ENCODE results near the gene CDH13. TPM values are rescaled to one million over a fixed set of nuclear protein-coding genes. Genes with fewer than 3 reads are reported as not detected.
A peak's percentile ranks its signal among the peaks of the same experiment; 100 is the strongest.

Gene CDH13
- total RNA-seq, 1 experiment from 2014 or later, result 49.3 TPM

DNA sequence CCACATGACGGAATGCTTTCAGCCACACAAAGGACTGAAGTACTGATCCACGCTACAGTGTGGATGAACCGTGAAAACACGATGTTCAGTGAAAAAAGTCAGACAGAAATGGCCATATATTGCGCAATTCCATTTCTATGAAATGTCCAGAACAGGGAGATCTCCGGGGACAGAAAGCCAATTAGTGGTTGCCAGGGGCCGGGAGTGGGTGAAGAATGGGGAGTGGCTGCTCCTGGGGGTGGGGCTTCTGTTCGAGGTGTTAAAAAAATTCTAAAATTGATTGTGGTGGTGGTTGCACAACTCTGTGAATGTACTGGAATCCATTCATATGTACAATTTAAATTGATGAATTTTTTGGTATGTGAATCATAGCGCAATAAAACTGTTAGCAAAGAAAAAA is 1026.2 kb downstream of the CDH13 start:
- no peaks in the 10 kb centered on the region for H3K9me3 Mint-ChIP-seq (ENCODE audit: unreplicated experiment)
- no peaks in the 10 kb centered on the region for H3K27me3 Mint-ChIP-seq (ENCODE audit: insufficient read depth, unreplicated experiment)
- ChIA-PET POLR2A (interaction anchor here (1.0 kb wide), 1 partner anchor 12 kb away, joined by 5 read pairs; no protein-coding TSS in a partner anchor), CTCF (interaction anchor here (0.6 kb wide), 1 partner anchor 126 kb away, joined by 3 read pairs; no protein-coding TSS in a partner anchor)
- intact Hi-C loops (cut with micrococcal nuclease), result no loop called here
- TF ChIP-seq, protein P1, sequence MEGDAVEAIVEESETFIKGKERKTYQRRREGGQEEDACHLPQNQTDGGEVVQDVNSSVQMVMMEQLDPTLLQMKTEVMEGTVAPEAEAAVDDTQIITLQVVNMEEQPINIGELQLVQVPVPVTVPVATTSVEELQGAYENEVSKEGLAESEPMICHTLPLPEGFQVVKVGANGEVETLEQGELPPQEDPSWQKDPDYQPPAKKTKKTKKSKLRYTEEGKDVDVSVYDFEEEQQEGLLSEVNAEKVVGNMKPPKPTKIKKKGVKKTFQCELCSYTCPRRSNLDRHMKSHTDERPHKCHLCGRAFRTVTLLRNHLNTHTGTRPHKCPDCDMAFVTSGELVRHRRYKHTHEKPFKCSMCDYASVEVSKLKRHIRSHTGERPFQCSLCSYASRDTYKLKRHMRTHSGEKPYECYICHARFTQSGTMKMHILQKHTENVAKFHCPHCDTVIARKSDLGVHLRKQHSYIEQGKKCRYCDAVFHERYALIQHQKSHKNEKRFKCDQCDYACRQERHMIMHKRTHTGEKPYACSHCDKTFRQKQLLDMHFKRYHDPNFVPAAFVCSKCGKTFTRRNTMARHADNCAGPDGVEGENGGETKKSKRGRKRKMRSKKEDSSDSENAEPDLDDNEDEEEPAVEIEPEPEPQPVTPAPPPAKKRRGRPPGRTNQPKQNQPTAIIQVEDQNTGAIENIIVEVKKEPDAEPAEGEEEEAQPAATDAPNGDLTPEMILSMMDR (IDR thresholded peaks at IDR 0.05; ENCODE audit: unreplicated experiment), result no peak
- DNase-seq (ENCODE audit: unreplicated experiment), result peak; percentile 48
- BruUV-seq (replicated peaks), result no TSS peak
- H3K36me3 Mint-ChIP-seq (ENCODE audit: insufficient read depth, unreplicated experiment), result no peaks in the 10 kb centered on the region
- H3K4me1 Mint-ChIP-seq (ENCODE audit: insufficient read depth, unreplicated experiment), result peaks cover 16% of the 10 kb centered on the region
- H3K27ac Mint-ChIP-seq (ENCODE audit: low read depth, unreplicated experiment), result peak overlapping the region; percentile 56
- peak overlapping the region; percentile 4 for H3K4me3 Mint-ChIP-seq (ENCODE audit: unreplicated experiment)

DNA sequence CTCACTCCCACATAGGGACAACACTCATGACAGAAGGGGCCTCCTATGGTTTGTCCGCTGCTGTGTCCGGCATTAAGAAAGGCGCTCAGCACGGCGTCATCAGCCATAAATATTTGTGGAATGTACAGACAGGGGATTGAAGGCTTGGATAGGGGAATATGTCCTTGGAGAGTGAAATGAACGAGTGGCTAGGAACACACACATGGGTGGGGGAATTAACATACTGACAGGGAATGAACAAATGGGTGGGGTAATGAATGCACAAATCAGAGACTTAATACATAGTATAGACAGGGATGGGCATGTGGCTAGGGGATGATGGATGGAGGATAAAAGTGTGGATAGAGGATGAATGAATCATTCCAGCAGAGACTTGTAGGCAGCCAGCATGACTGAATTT is 1027.0 kb downstream of the CDH13 start:
- CTCF ChIA-PET, result interaction anchor here (0.6 kb wide), 1 partner anchor 127 kb away, joined by 3 read pairs; no protein-coding TSS in a partner anchor
- TF ChIP-seq, protein P1 (IDR thresholded peaks at IDR 0.05; ENCODE audit: unreplicated experiment), result no peak
- H3K36me3 Mint-ChIP-seq (ENCODE audit: insufficient read depth, unreplicated experiment), result no peaks in the 10 kb centered on the region
- H3K4me3 Mint-ChIP-seq (ENCODE audit: unreplicated experiment), result peak overlapping the region; percentile 8
- DNase-seq (ENCODE audit: unreplicated experiment), result peak; percentile 8
- intact Hi-C loops (cut with micrococcal nuclease), result no loop called here
- POLR2A ChIA-PET, result interaction anchor here (1.0 kb wide), 1 partner anchor 11 kb away, joined by 5 read pairs; no protein-coding TSS in a partner anchor
- peaks cover 16% of the 10 kb centered on the region for H3K4me1 Mint-ChIP-seq (ENCODE audit: insufficient read depth, unreplicated experiment)
- no peak overlapping the region for H3K27ac Mint-ChIP-seq (ENCODE audit: low read depth, unreplicated experiment)
- H3K9me3 Mint-ChIP-seq (ENCODE audit: unreplicated experiment), result no peaks in the 10 kb centered on the region
- BruUV-seq (replicated peaks), result no TSS peak
- H3K27me3 Mint-ChIP-seq (ENCODE audit: insufficient read depth, unreplicated experiment), result no peaks in the 10 kb centered on the region

DNA sequence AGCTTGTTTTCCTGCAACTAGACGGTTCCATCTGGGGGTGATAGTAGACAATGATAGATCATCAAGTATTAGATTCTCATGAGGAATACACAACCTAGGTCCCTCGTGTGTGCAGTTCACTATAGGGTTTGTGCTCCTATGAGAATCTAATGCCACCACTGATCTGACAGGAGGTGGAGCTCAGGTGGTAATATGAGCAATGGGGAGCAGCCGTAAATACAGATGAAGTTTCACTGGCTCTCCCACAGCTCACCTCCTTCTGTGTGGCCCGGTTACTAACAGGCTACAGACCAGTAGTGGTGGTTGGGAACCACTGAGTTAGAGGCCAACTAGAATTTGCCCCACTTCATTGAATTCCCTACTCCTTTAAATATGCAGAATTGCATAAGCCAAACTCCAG is 1033.5 kb downstream of the CDH13 start:
- no peak for DNase-seq (ENCODE audit: unreplicated experiment)
- Mint-ChIP-seq H3K36me3 (ENCODE audit: insufficient read depth, unreplicated experiment) (no peaks in the 10 kb centered on the region), H3K9me3 (ENCODE audit: unreplicated experiment) (no peaks in the 10 kb centered on the region), H3K27ac (ENCODE audit: low read depth, unreplicated experiment) (no peak overlapping the region), H3K27me3 (ENCODE audit: insufficient read depth, unreplicated experiment) (no peaks in the 10 kb centered on the region), H3K4me3 (ENCODE audit: unreplicated experiment) (no peak overlapping the region), H3K4me1 (ENCODE audit: insufficient read depth, unreplicated experiment) (peaks cover 12% of the 10 kb centered on the region)
- CTCF ChIA-PET, result no interaction called here
- intact Hi-C loops (cut with micrococcal nuclease), result no loop called here
- TF ChIP-seq, protein P1 (IDR thresholded peaks at IDR 0.05; ENCODE audit: unreplicated experiment), result no peak
- BruUV-seq (replicated peaks), result no TSS peak
- POLR2A ChIA-PET, result no interaction called here

DNA sequence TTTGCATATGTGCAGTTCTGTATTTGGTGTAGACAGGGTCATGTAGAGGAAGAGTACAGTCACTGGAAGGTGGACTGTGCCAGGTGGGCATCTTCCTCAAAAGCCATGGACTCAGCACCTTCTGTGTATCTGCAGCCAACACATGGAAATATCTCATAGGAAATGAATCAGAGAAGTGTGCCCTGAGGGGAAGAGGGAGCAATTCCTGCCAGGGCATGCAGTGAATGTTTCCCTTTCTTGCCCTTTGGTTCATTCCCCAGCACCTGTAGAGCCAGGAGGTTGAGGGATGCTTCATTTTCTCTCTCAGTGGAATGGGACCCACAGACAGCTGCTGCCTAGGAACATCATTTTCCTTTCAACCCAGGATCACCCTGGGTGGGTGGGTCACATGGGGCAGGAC is 1034.9 kb downstream of the CDH13 start:
- ChIA-PET CTCF (no interaction called here), POLR2A (no interaction called here)
- no peaks in the 10 kb centered on the region for H3K9me3 Mint-ChIP-seq (ENCODE audit: unreplicated experiment)
- peak; percentile 73 for DNase-seq (ENCODE audit: unreplicated experiment)
- H3K36me3 Mint-ChIP-seq (ENCODE audit: insufficient read depth, unreplicated experiment), result no peaks in the 10 kb centered on the region
- no peak overlapping the region for H3K4me3 Mint-ChIP-seq (ENCODE audit: unreplicated experiment)
- TF ChIP-seq, protein P1 (IDR thresholded peaks at IDR 0.05; ENCODE audit: unreplicated experiment), result no peak
- intact Hi-C loops (cut with micrococcal nuclease), result no loop called here
- no peak overlapping the region for H3K27ac Mint-ChIP-seq (ENCODE audit: low read depth, unreplicated experiment)
- peaks cover 12% of the 10 kb centered on the region for H3K4me1 Mint-ChIP-seq (ENCODE audit: insufficient read depth, unreplicated experiment)
- no peaks in the 10 kb centered on the region for H3K27me3 Mint-ChIP-seq (ENCODE audit: insufficient read depth, unreplicated experiment)
- no TSS peak for BruUV-seq (replicated peaks)

Measured in MCF 10A (cell line).